AG09319 (cell line): Measurements from ENCODE around the gene GLYATL3.
A peak's percentile ranks its signal among the peaks of the same experiment; 100 is the strongest.

Experiments used
- DNase-seq: peaks from one replicate; pipeline ENCODE4 v3.0.0-alpha.2; 2010; ENCODE audit warnings: low read depth; ENCODE audit errors: extremely low read depth
- CTCF ChIP-seq: IDR thresholded peaks from 2 replicates; pipeline ENCODE4 v1.5.1; 2011; ENCODE audit warnings: low read depth, mild to moderate bottlenecking, inconsistent platforms, low read length, moderate library complexity

Gene GLYATL3

GRCh38 chr6:49499623-49500022 lies at the start of gene GLYATL3:
Gene GLYATL3 (plus strand): TSS chr6:49499923. CDS start chr6:49511991, 12,068 bp downstream.
- TF ChIP-seq CTCF: no peak

GRCh38 chr6:49453221-49453620 lies 46.5 kb upstream of the GLYATL3 start:
- DNase-seq: no peak
- peak; percentile 14 for TF ChIP-seq CTCF

More at GRCh38 chr6:49499623-49500022, at the start of gene GLYATL3:
- DNase-seq: no peak

DNA sequence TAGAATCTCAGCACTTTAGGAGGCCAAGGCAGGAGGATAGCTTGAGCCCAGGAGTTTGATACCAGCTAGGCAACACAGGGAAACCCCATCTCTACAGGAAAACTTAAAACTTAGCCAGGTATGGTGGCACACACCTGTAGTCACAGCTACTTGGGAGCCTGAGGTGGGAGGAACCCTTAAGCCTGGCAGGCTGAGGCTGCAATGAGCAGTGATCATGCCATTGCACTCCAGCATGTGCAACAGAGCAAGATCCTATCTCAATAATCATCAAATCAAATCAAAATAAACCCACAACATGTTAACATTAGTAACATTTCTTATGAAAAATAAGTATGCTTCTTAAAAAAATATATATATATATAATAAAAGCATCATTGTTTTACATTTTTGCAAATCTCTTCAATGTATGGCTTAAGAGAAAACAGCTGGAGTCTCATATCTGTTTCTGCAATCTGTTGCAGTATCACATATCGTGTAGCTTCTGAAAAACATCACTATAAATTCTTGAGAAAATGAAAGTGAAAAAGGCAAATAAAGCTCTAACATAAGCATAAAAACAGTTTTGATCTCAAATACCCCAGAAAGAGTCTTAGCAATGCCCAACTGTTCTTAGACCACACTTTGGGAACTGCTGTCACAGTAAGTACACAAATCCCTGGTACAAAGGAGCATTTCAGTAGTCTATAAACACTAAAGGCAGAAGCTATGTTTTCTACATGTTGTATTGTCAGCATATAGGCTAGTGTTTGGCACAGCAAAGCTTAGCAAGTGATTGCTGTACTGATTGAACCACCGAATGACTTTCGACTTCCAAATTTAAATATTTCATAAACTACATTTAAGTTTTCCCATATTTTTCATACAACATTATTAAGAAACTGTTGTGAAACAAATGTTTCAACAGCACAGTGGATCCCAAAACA lies 44.7 kb upstream of the GLYATL3 start:
- no peak for DNase-seq
- no peak for TF ChIP-seq CTCF

GRCh38 chr6:49457771-49458170 lies 42.0 kb upstream of the GLYATL3 start:
- no peak for TF ChIP-seq CTCF
- no peak for DNase-seq

DNA sequence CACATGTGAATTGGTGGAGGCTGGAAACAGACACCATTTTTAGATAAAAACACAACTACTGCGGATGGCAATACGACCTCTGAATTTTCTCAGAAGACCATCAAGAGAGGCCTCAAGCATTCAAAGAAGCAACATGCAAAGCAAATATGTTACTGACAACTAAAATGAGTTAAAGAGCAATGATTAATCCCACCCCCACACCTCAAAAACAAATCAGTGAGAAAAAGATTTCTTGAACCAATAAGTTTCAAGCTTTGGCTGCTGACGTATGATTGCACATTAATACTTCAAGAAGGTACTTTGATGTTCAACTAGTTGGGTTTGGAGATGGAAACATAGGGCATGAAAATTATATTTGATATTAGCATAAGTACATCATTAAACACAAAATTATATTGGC lies 37.7 kb upstream of the GLYATL3 start:
- no peak for TF ChIP-seq CTCF
- no peak for DNase-seq

- no peak for TF ChIP-seq CTCF
- no peak for DNase-seq
These were observed 37.2 kb upstream of the GLYATL3 start for GRCh38 chr6:49462599-49462926.

GRCh38 chr6:49462927-49463611 lies 36.7 kb upstream of the GLYATL3 start, which contains the start of the genes CENPQ and MMUT:
Gene CENPQ (plus strand): TSS chr6:49463370. CDS start chr6:49470177, 6,807 bp downstream.
Gene MMUT (minus strand): TSS chr6:49463253. CDS start chr6:49459466, 3,787 bp downstream.
- peak; percentile 70 for DNase-seq
- no peak for TF ChIP-seq CTCF
